T-helper 1 cell (primary cell): ENCODE measurements around the gene UNC45A.

Experiments
- DNase-seq, 5 donors: peaks; one replicate each; pipeline ENCODE4 v3.0.0-alpha.2; 2012 to 2020

UNC45A gene

GRCh38 chr15:90946941-90947576 is 12.0 kb downstream of the UNC45A start:
- DNase-seq = no peak

- DNase-seq = no peak
Observed at GRCh38 chr15:90947577-90948357, 12.7 kb downstream of the UNC45A start.

DNA sequence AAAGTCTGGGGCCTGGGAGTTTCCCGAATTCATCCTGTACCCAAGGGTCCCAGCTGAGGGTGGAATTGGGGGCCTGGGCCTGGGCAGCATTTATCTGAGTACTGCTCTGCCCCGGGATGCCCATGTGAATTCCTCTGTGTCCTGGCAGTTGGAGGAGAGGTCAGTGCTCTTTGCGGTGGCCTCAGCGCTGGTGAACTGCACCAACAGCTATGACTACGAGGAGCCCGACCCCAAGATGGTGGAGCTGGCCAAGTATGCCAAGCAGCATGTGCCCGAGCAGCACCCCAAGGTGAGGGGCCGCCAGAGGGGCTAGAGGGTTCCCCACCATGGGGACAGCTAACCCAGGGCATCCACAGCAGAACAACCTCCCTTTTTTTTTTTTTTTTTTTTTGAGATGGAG is 13.4 kb downstream of the UNC45A start:
- DNase-seq = no peak

GRCh38 chr15:90949979-90950675 is 15.0 kb downstream of the UNC45A start:
- DNase-seq = no peak

- no peak for DNase-seq
Observed at GRCh38 chr15:90950676-90951075, 15.6 kb downstream of the UNC45A start.

DNA sequence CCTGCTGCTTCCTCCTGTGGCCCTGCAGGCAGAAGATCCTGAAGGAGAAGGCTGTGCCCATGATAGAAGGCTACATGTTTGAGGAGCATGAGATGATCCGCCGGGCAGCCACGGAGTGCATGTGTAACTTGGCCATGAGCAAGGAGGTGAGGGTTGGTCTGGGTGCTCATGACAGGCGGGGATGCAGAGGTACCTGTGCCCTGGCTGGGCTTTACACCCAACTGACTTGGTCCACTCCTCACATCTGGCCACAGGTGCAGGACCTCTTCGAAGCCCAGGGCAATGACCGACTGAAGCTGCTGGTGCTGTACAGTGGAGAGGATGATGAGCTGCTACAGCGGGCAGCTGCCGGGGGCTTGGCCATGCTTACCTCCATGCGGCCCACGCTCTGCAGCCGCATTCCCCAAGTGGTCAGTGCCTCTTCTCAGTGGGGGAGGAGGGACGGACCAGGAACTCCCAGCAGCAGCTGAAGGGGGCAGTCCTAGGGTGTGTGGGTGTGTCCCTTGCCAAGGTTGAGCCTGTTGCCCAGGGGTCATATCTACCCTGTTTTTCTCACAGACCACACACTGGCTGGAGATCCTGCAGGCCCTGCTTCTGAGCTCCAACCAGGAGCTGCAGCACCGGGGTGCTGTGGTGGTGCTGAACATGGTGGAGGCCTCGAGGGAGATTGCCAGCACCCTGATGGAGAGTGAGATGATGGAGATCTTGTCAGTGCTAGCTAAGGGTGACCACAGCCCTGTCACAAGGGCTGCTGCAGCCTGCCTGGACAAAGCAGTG is 18.0 kb downstream of the UNC45A start:
- DNase-seq = no peak

- no peak for DNase-seq
Observed at GRCh38 chr15:90953947-90954711, 19.0 kb downstream of the UNC45A start.

GRCh38 chr15:90954712-90955623 is 19.9 kb downstream of the UNC45A start, which contains the start of gene RCCD1:
Gene RCCD1 (plus strand): TSS chr15:90954884. CDS start chr15:90956735, 1,851 bp downstream.
- DNase-seq = peak; percentile 73 to 95 (median 83)

- no peak for DNase-seq
Observed at GRCh38 chr15:90955624-90956273, 20.7 kb downstream of the UNC45A start.

DNA sequence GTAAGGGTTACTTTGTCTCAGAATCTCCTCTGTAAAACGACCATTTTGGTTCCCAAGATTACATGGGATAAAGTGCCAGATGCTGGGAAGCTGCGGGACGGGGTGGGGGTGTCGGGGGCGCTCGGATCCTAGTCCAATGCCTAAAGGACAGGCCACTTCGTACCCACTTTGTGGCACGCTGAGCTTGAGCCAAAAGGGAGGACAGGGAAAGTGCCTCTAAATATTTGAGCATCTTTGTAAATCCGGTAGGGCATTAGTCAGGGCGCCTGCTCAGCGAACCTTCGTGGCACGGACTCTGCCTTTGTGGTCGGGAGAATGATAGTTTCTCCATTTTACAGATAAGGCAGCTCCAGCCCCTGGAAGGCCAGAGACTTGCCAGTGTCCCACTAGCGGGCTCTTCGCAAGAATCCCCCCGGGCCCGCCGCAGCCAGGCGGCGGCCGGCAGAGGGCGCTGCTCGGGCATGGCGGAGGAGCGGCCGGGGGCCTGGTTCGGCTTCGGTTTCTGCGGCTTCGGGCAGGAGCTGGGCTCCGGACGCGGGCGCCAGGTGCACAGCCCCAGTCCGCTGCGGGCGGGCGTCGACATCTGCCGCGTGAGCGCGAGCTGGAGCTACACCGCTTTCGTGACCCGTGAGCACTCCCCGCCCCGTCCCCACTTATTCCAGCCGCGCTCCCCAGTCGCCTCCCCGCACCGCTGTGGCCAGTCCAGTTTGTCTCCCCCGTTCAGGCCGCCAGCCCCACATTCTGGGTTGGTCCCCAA is 21.4 kb downstream of the UNC45A start:
- peak; percentile 46 to 63 (median 48) for DNase-seq

DNA sequence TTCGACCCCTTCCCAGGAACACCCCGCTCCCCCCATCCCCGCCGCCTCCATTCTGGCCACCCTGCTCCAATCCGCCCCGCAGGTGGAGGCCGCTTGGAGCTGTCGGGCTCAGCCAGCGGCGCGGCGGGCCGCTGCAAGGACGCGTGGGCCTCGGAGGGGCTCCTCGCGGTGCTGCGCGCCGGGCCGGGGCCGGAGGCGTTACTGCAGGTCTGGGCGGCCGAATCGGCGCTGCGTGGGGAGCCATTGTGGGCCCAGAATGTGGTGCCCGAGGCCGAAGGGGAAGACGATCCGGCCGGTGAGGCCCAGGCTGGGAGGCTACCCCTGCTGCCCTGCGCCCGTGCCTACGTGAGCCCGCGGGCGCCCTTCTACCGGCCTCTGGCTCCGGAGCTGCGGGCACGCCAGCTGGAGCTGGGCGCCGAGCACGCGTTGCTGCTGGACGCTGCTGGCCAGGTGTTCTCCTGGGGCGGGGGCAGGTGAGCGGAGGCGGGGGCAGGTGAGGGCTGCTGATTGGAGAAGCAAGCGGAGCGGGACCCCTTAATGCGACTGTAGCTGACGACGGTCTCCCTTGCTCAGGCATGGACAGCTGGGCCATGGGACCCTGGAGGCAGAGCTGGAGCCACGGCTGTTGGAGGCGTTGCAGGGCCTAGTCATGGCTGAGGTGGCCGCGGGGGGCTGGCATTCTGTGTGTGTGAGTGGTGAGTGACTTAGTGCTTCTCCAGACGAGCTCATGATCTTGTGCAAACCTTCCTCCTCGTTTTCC is 22.1 kb downstream of the UNC45A start:
- no peak for DNase-seq

- DNase-seq = no peak
Observed at GRCh38 chr15:90957791-90958190, 22.7 kb downstream of the UNC45A start.

DNA sequence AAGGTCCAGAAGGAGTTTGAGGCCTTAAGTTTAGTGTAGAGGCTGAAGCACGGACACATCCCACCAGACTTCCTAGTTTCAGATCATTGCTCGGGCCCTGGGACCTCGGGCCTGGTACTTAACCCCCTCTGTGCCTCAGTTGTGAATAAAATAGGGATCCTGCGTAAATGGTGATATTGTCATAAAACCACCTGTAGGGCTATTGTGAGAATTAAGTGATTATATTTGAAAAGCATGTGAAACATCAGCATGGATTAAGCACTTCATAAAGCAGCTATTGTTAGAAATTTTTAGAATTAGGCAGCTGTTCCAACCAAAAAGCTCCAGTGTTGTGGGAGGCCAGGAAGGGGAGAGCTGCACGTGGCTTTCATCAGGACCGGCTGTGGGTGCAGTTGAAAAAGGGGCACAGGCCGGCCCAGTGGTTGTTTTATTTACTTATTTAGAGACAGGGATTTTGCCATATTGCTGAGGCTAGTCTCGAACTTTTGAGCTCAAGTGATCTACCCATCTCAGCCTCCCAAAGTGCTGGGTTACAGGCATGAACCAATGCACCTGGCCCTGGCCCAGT is 24.0 kb downstream of the UNC45A start:
- DNase-seq = no peak

DNA sequence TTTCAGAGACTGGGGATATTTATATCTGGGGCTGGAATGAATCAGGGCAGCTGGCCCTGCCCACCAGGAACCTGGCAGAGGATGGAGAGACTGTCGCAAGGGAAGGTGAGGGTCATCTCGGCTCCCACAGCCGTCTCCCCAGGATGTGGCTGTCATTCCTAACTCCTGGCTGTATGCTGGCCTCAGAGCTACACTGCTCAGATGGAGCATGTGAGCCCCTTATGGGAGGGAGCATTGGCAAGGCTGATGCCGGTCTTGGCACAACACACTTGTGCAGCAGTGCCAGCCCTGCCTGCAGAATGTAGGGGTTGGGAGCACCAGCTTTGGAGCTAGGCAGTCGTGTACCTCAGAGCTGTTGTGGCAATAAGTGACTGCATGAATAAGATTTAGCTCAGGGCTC is 24.8 kb downstream of the UNC45A start:
- DNase-seq = no peak

- DNase-seq = no peak
Observed at GRCh38 chr15:90960298-90961091, 25.4 kb downstream of the UNC45A start.

GRCh38 chr15:90962021-90962420 is 26.9 kb downstream of the UNC45A start:
- no peak for DNase-seq

DNA sequence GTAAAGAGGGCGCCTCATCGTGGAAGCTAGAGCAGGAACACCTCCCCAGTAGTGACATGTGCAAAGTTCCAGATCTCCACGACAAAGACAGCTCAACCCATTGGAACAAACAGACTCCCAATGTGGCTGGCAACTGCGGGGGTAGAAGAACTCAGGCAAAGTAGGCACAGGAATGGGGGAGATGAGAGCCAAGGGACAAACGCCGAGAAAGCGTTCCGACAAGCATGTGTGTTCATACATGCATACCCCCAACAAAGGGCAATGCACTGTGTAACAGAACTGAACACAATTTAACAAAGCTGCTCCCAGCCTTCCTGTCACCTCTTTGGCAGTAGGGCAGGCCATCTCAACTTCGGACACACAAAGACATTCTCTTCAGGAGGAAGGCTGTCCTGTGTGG is 31.2 kb downstream of the UNC45A start:
- no peak for DNase-seq

GRCh38 chr15:90967206-90967605 is 32.1 kb downstream of the UNC45A start:
- no peak for DNase-seq
